H9 (cell line): ENCODE data around the gene RABL3. TPM values are rescaled to one million over a fixed set of nuclear protein-coding genes. Genes with fewer than 3 reads are reported as not detected.
A peak's percentile ranks its signal among the peaks of the same experiment; 100 is the strongest.

Source experiments
- DNase-seq: peaks from one replicate; pipeline ENCODE4 v3.0.0-alpha.2; 2017
- H2AFZ ChIP-seq: one replicate; pipeline ENCODE4 v1.6.1; 2013; ENCODE audit warnings: mild to moderate bottlenecking, low read length, control low read depth, moderate library complexity
- H2AK5ac ChIP-seq: 2 replicates; pipeline ENCODE4 v1.6.1; 2013; ENCODE audit warnings: low read length, control low read depth, mixed read lengths; ENCODE audit not compliant: insufficient read length
- H2BK120ac ChIP-seq: one replicate; pipeline ENCODE4 v1.6.1; 2013; ENCODE audit warnings: low read depth, mild to moderate bottlenecking, low read length, control low read depth, inconsistent platforms; ENCODE audit not compliant: poor library complexity, severe bottlenecking
- H2BK12ac ChIP-seq: 2 replicates; pipeline ENCODE4 v1.6.1; 2013; ENCODE audit warnings: low read length, control low read depth, mixed read lengths, low read depth; ENCODE audit not compliant: insufficient read length
- H2BK15ac ChIP-seq: 2 replicates; pipeline ENCODE4 v1.6.1; 2013; ENCODE audit warnings: low read depth, low read length, control low read depth
- H2BK20ac ChIP-seq: one replicate; pipeline ENCODE4 v1.6.1; 2013; ENCODE audit warnings: low read depth, mild to moderate bottlenecking, low read length, control low read depth, inconsistent platforms; ENCODE audit not compliant: poor library complexity, severe bottlenecking
- H2BK5ac ChIP-seq: 2 replicates; pipeline ENCODE4 v1.6.1; 2013; ENCODE audit warnings: low read length, control low read depth, mixed read lengths; ENCODE audit not compliant: insufficient read length
- H3K14ac ChIP-seq: 2 replicates; pipeline ENCODE4 v1.6.1; 2013; ENCODE audit warnings: low read length, control low read depth; ENCODE audit not compliant: insufficient read depth
- H3K18ac ChIP-seq: 2 replicates; pipeline ENCODE4 v1.6.1; 2013; ENCODE audit warnings: low read depth, mild to moderate bottlenecking, mixed read lengths, low read length, control low read depth; ENCODE audit not compliant: insufficient read length
- H3K23ac ChIP-seq: 2 replicates; pipeline ENCODE4 v1.6.1; 2013; ENCODE audit warnings: low read length, control low read depth, mixed read lengths, low read depth; ENCODE audit not compliant: insufficient read length
- H3K23me2 ChIP-seq: 2 replicates; pipeline ENCODE4 v1.6.1; 2013; ENCODE audit warnings: low read depth, mild to moderate bottlenecking, mixed read lengths, low read length, control low read depth; ENCODE audit not compliant: insufficient read length, poor library complexity, severe bottlenecking
- H3K27ac ChIP-seq: 2 replicates; pipeline ENCODE4 v1.5.1; 2013; ENCODE audit warnings: low read length, control low read depth, mixed read lengths, low read depth; ENCODE audit not compliant: insufficient read length
- H3K27me3 ChIP-seq: 2 replicates; pipeline ENCODE4 v1.6.1; 2013; ENCODE audit warnings: low read length, control low read depth, inconsistent platforms; ENCODE audit not compliant: insufficient read depth
- H3K4ac ChIP-seq: 2 replicates; pipeline ENCODE4 v1.6.1; 2013; ENCODE audit warnings: low read depth, mild to moderate bottlenecking, control low read depth, inconsistent platforms, low read length, moderate library complexity
- H3K4me1 ChIP-seq: 2 replicates; pipeline ENCODE4 v1.6.1; 2013; ENCODE audit warnings: low read length, control low read depth, inconsistent platforms; ENCODE audit not compliant: insufficient read depth
- H3K4me2 ChIP-seq: 2 replicates; pipeline ENCODE4 v1.6.1; 2013; ENCODE audit warnings: low read length, control low read depth, mixed read lengths; ENCODE audit not compliant: insufficient read length, insufficient read depth
- H3K56ac ChIP-seq: 2 replicates; pipeline ENCODE4 v1.6.1; 2013; ENCODE audit warnings: low read depth, mild to moderate bottlenecking, mixed read lengths, low read length, control low read depth; ENCODE audit not compliant: insufficient read length
- H3K79me1 ChIP-seq: 2 replicates; pipeline ENCODE4 v1.6.1; 2013; ENCODE audit warnings: low read depth, mild to moderate bottlenecking, moderate library complexity, low read length, control low read depth, inconsistent platforms; ENCODE audit not compliant: insufficient read depth, poor library complexity, severe bottlenecking
- H3K79me2 ChIP-seq: 2 replicates; pipeline ENCODE4 v1.6.1; 2013; ENCODE audit warnings: low read length, control low read depth, inconsistent platforms; ENCODE audit not compliant: insufficient read depth
- H3K9ac ChIP-seq: 2 replicates; pipeline ENCODE4 v1.6.1; 2013; ENCODE audit warnings: low read length, control low read depth, mixed read lengths; ENCODE audit not compliant: insufficient read length; ENCODE audit errors: extremely low read depth
- H3K9me3 ChIP-seq: one replicate; pipeline ENCODE4 v1.6.1; 2013; ENCODE audit warnings: low read depth, low read length, inconsistent platforms; ENCODE audit not compliant: control insufficient read depth
- H3T11ph ChIP-seq: one replicate; pipeline ENCODE4 v1.6.1; 2013; ENCODE audit warnings: mild to moderate bottlenecking, low read length, control low read depth, inconsistent platforms
- H4K20me1 ChIP-seq: one replicate; pipeline ENCODE4 v1.6.1; 2013; ENCODE audit not compliant: control insufficient read depth, insufficient read length, insufficient read depth
- H4K5ac ChIP-seq: 2 replicates; pipeline ENCODE4 v1.6.1; 2013; ENCODE audit warnings: low read depth, mild to moderate bottlenecking, mixed read lengths, low read length, control low read depth; ENCODE audit not compliant: insufficient read length
- H4K8ac ChIP-seq: replicated peaks from 2 replicates; pipeline ENCODE4 v1.6.1; 2013; ENCODE audit warnings: low read length, control low read depth, mixed read lengths, low read depth; ENCODE audit not compliant: insufficient read length
- H4K91ac ChIP-seq: 2 replicates; pipeline ENCODE4 v1.6.1; 2013; ENCODE audit warnings: low read depth, mild to moderate bottlenecking, moderate library complexity, mixed read lengths, low read length, control low read depth; ENCODE audit not compliant: insufficient read length
- H3K27ac Mint-ChIP-seq, 3 experiments: 2 replicates in 2 of 3; 3 replicates in 1 of 3; pipeline ENCODE4 v1.8.0; 2020 to 2021; ENCODE audit warnings: mixed read lengths in 3 of 3, mild to moderate bottlenecking in 1 of 3, moderate library complexity in 1 of 3
- H3K27me3 Mint-ChIP-seq: 2 replicates; pipeline ENCODE4 v1.8.0; 2021; ENCODE audit warnings: low read depth, mild to moderate bottlenecking, moderate library complexity, mixed read lengths
- H3K36me3 Mint-ChIP-seq, 3 experiments: 2 replicates in 2 of 3; 3 replicates in 1 of 3; pipeline ENCODE4 v1.8.0; 2020 to 2021; ENCODE audit warnings: low read depth in 3 of 3, mixed read lengths in 3 of 3; ENCODE audit not compliant: insufficient read depth in 1 of 3
- H3K4me1 Mint-ChIP-seq, 2 experiments: 2 replicates each; pipeline ENCODE4 v1.8.0; 2020; ENCODE audit warnings: mixed read lengths in 2 of 2
- H3K4me3 Mint-ChIP-seq, 2 experiments: 2 replicates in 1 of 2; 3 replicates in 1 of 2; pipeline ENCODE4 v1.8.0; 2020 to 2021; ENCODE audit warnings: mild to moderate bottlenecking in 2 of 2, mixed read lengths in 2 of 2, moderate library complexity in 1 of 2
- H3K9me3 Mint-ChIP-seq, 2 experiments: 2 replicates in 1 of 2; 3 replicates in 1 of 2; pipeline ENCODE4 v1.8.0; 2020; ENCODE audit warnings: mild to moderate bottlenecking in 2 of 2, mixed read lengths in 2 of 2, moderate library complexity in 1 of 2
- CTCF ChIP-seq: fragments of 200-600 bp; sonication (generic); conservative IDR thresholded peaks from 3 replicates; pipeline ENCODE4 v1.8.0; 2021; ENCODE audit warnings: antibody characterized with exemption, mild to moderate bottlenecking
- total RNA-seq: library from RNA; stranded (reverse); gene quantifications from 2 replicates; pipeline ENCODE4 v1.2.1, GENCODE V29; 2021

RABL3 gene
- total RNA-seq, 1 experiment from 2014 or later: 26.7 TPM

GRCh38 chr3:120764206-120764605 lies 21.9 kb upstream of the RABL3 start:
- H2BK15ac ChIP-seq: no peak overlapping the region
- H2BK5ac ChIP-seq: no peak overlapping the region
- no peak overlapping the region for H4K91ac ChIP-seq
- H3K14ac ChIP-seq: no peak overlapping the region
- H3K4me1 ChIP-seq: peaks cover 5% of the 10 kb centered on the region
- H3T11ph ChIP-seq: no peak overlapping the region
- no peak overlapping the region for H3K4me2 ChIP-seq
- no peaks in the 10 kb centered on the region for H3K27me3 Mint-ChIP-seq
- no peaks in the 10 kb centered on the region for H3K27me3 ChIP-seq
- no peak overlapping the region for H3K27ac ChIP-seq
- no peak overlapping the region for H3K23ac ChIP-seq
- no peak for TF ChIP-seq CTCF
- no peaks in the 10 kb centered on the region for H3K23me2 ChIP-seq
- no peak overlapping the region for H2BK12ac ChIP-seq
- H2BK20ac ChIP-seq: no peak overlapping the region
- H2AFZ ChIP-seq: no peak overlapping the region
- H3K79me1 ChIP-seq: no peaks in the 10 kb centered on the region
- peaks cover 3 to 5% (median 5%) of the 10 kb centered on the region in 3 experiments for H3K36me3 Mint-ChIP-seq
- peaks cover 10% of the 10 kb centered on the region; the same call in 1 of the 2 replicates for H3K79me2 ChIP-seq
- H4K8ac ChIP-seq: no peak overlapping the region
- no peak overlapping the region for H2BK120ac ChIP-seq
- no peak overlapping the region for H4K5ac ChIP-seq
- no peak for DNase-seq
- H3K4me3 Mint-ChIP-seq: no peak overlapping the region
- H3K9ac ChIP-seq: no peak overlapping the region
- H4K20me1 ChIP-seq: no peaks in the 10 kb centered on the region
- H3K9me3 Mint-ChIP-seq: peaks cover 3% of the 10 kb centered on the region in 2 experiments; a peak in 2 of 5 replicates
- no peaks in the 10 kb centered on the region for H3K9me3 ChIP-seq
- H3K4ac ChIP-seq: no peak overlapping the region
- peak overlapping the region; percentile 46 to 85 (median 72); a peak in 5 of 7 replicates for H3K27ac Mint-ChIP-seq
- H3K56ac ChIP-seq: no peak overlapping the region
- H2AK5ac ChIP-seq: no peak overlapping the region
- H3K4me1 Mint-ChIP-seq: peaks cover 47 to 59% of the 10 kb centered on the region in 2 experiments
- H3K18ac ChIP-seq: no peak overlapping the region
